Smooth muscle cell (in vitro differentiated cells): ENCODE results near the gene MAT2A. TPM values are rescaled to one million over a fixed set of nuclear protein-coding genes. Genes with fewer than 3 reads are reported as not detected.

Source experiments
- DNase-seq: peaks from one replicate; lab custom pipeline; 2025; ENCODE audit not compliant: unreplicated experiment; lab: John Stamatoyannopoulos, UW
- H2AFZ ChIP-seq: fragments of 200-600 bp; sonication (generic); 2 replicates; pipeline ENCODE4 v1.6.0; 2016; ENCODE audit warnings: antibody characterized with exemption, low read depth, mild to moderate bottlenecking
- H3F3A ChIP-seq: fragments of 200-600 bp; sonication (generic); 2 replicates; pipeline ENCODE4 v1.6.0; 2017; ENCODE audit warnings: antibody characterized with exemption, low read depth
- H3K27ac ChIP-seq: fragments of 200-600 bp; sonication (generic); 2 replicates; pipeline ENCODE4 v1.5.1; 2016; ENCODE audit warnings: low read depth, mild to moderate bottlenecking
- H3K27me3 ChIP-seq: fragments of 200-600 bp; sonication (generic); 2 replicates; pipeline ENCODE4 v1.6.1; 2016; ENCODE audit warnings: low read depth, mild to moderate bottlenecking
- H3K36me3 ChIP-seq: fragments of 200-600 bp; sonication (generic); 2 replicates; pipeline ENCODE4 v1.5.1; 2016; ENCODE audit warnings: low read depth
- H3K4me1 ChIP-seq: fragments of 200-600 bp; sonication (generic); 2 replicates; pipeline ENCODE4 v1.5.1; 2016; ENCODE audit warnings: low read depth
- H3K4me2 ChIP-seq: fragments of 200-600 bp; sonication (generic); 2 replicates; pipeline ENCODE4 v1.6.0; 2016; ENCODE audit warnings: mild to moderate bottlenecking
- H3K4me3 ChIP-seq: fragments of 200-600 bp; sonication (generic); 2 replicates; pipeline ENCODE4 v1.5.1; 2016; ENCODE audit warnings: mild to moderate bottlenecking
- H3K79me2 ChIP-seq: fragments of 200-600 bp; sonication (generic); 2 replicates; pipeline ENCODE4 v1.6.0; 2016; ENCODE audit warnings: low read depth, mild to moderate bottlenecking
- H3K9ac ChIP-seq: fragments of 200-600 bp; sonication (generic); 2 replicates; pipeline ENCODE4 v1.6.0; 2016; ENCODE audit warnings: low read depth
- H3K9me3 ChIP-seq: fragments of 200-600 bp; sonication (generic); replicated peaks from 2 replicates; pipeline ENCODE4 v1.5.1; 2016; ENCODE audit warnings: low read depth
- H4K20me1 ChIP-seq: fragments of 200-600 bp; sonication (generic); 2 replicates; pipeline ENCODE4 v1.6.0; 2016; ENCODE audit warnings: low read depth
- CTCF ChIP-seq: fragments of 200-600 bp; sonication (generic); IDR thresholded peaks from 2 replicates; pipeline ENCODE4 v1.5.1; 2017; ENCODE audit warnings: borderline replicate concordance, mild to moderate bottlenecking, antibody characterized with exemption; ENCODE audit not compliant: insufficient read depth, poor library complexity, severe bottlenecking
- WGBS: methylation state at CpG from one replicate; pipeline ENCODE4 v1.1.7; 2016; ENCODE audit warnings: low lambda C conversion rate; 5-methylcytosine and 5-hydroxymethylcytosine counted together
- polyA plus RNA-seq: library from polyadenylated mRNA; unstranded; fragments of >200 nt; fragmentation: Nextera tagmentation; extraction: Ambion mirVana; gene quantifications from 2 replicates; pipeline ENCODE4 v1.2.1, GENCODE V29; 2016
- total RNA-seq: library from RNA; depleted of rRNA; stranded (reverse); fragments of >200 nt; gene quantifications from 2 replicates; pipeline ENCODE4 v1.2.3, GENCODE V29; 2014

Gene MAT2A
- total and polyA plus RNA-seq, 2 experiments from 2014 or later, result 93.8 to 108 TPM

GRCh38 chr2:85523903-85524335, 15.0 kb upstream of the MAT2A start:
- Histone ChIP-seq H3K9ac (no peak overlapping the region), H3F3A (peaks cover 20% of the 10 kb centered on the region), H3K9me3 (no peaks in the 10 kb centered on the region), H3K27ac (peak overlapping the region; percentile 6), H3K4me3 (no peak overlapping the region), H3K4me2 (peak overlapping the region; percentile 20), H3K4me1 (peaks cover 15% of the 10 kb centered on the region), H4K20me1 (no peaks in the 10 kb centered on the region), H3K36me3 (no peaks in the 10 kb centered on the region), H3K27me3 (peaks cover 4% of the 10 kb centered on the region), H3K79me2 (no peaks in the 10 kb centered on the region), H2AFZ (no peak overlapping the region)
- 65% methylated on average over 5 of the region's 5 CpGs for WGBS
- no peak for TF ChIP-seq CTCF
- no peak for DNase-seq

- Histone ChIP-seq H4K20me1 (no peaks in the 10 kb centered on the region), H3F3A (peaks cover 20% of the 10 kb centered on the region), H3K9me3 (no peaks in the 10 kb centered on the region), H3K9ac (no peak overlapping the region), H3K4me3 (no peak overlapping the region), H3K4me1 (peaks cover 15% of the 10 kb centered on the region), H3K27ac (peak overlapping the region; percentile 6), H3K79me2 (no peaks in the 10 kb centered on the region), H3K27me3 (peaks cover 4% of the 10 kb centered on the region), H3K4me2 (peak overlapping the region; percentile 20), H3K36me3 (no peaks in the 10 kb centered on the region), H2AFZ (no peak overlapping the region)
- DNase-seq, result no peak
- WGBS, result 8% methylated on average over 8 of the region's 8 CpGs
- TF ChIP-seq CTCF, result no peak
Observed at GRCh38 chr2:85524336-85524908, 14.5 kb upstream of the MAT2A start.

- H3K4me2 ChIP-seq, result no peak overlapping the region
- no peak for TF ChIP-seq CTCF
Observed at GRCh38 chr2:85525029-85525428, 13.9 kb upstream of the MAT2A start.

DNA sequence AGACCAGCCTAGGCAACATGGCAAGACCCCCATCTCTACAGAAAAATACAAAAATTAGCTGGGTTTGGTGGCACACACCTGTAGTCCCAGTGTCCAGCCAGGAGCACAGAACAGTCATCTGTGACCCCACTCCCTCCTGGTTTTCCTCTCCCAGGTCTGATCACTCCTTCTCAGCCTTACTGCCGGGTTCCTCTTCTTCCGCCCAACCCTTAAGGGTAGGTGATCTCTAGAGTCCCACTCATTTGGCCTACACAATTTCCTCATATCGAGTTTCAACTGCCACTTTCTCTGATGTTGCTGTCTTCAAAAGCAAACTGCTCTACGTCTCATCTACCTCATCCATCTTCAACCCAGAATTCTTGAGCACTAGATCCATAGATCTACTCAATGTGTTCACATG, 13.4 kb upstream of the MAT2A start:
- 93% methylated on average over 4 of the region's 4 CpGs for WGBS
- no peak overlapping the region for H3K4me3 ChIP-seq
- DNase-seq, result no peak
- peaks cover 15% of the 10 kb centered on the region for H3K4me1 ChIP-seq
- H3K79me2 ChIP-seq, result no peaks in the 10 kb centered on the region
- no peak overlapping the region for H3K4me2 ChIP-seq
- TF ChIP-seq CTCF, result no peak
- H3K27me3 ChIP-seq, result peaks cover 4% of the 10 kb centered on the region
- no peak overlapping the region for H3K9ac ChIP-seq
- no peak overlapping the region for H2AFZ ChIP-seq
- H3K9me3 ChIP-seq, result no peaks in the 10 kb centered on the region
- H3K36me3 ChIP-seq, result no peaks in the 10 kb centered on the region
- no peaks in the 10 kb centered on the region for H4K20me1 ChIP-seq
- no peak overlapping the region for H3K27ac ChIP-seq
- H3F3A ChIP-seq, result peaks cover 20% of the 10 kb centered on the region

More at GRCh38 chr2:85525029-85525428, 13.9 kb upstream of the MAT2A start:
- Histone ChIP-seq H3K36me3 (no peaks in the 10 kb centered on the region), H3K9ac (no peak overlapping the region), H3K27me3 (peaks cover 4% of the 10 kb centered on the region), H3K27ac (no peak overlapping the region), H2AFZ (no peak overlapping the region), H3K4me1 (peaks cover 15% of the 10 kb centered on the region), H4K20me1 (no peaks in the 10 kb centered on the region), H3K79me2 (no peaks in the 10 kb centered on the region), H3K4me3 (no peak overlapping the region), H3F3A (peaks cover 20% of the 10 kb centered on the region), H3K9me3 (no peaks in the 10 kb centered on the region)
- no peak for DNase-seq
- WGBS, result 35% methylated on average over 5 of the region's 5 CpGs
